ENCODE results near the gene GPR50. TPM values are rescaled to one million over a fixed set of nuclear protein-coding genes. Genes with fewer than 3 reads are reported as not detected.
A peak's percentile ranks its signal among the peaks of the same experiment; 100 is the strongest.

GPR50 gene
- total and polyA plus RNA-seq, 10 of the 15 experiments (the other 5 are each of a cell fraction or from before 2014, with no cell fraction given) = 0.03 to 0.08 (median 0.04) TPM; not detected in 7

DNA sequence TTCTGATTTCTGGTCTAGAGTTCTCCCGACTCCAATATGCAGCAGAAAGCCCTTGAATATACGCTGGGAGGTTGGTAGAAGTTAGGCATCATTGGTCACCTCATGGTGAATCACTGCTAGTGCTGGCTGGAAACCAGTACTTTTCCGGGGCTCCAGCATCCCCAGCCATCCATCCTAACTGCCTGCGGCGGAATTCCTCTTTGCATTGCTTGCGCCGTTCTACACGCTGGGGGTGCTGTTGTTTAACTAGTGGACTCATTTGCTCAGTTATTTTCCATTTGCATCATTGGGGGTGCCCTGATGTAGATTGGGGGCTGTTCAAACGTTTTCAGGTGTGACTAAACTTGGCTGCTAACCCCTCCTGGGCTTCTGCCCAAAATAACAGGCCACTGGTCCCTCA is 23.3 kb upstream of the GPR50 start:
- H3K79me2 ChIP-seq (ENCODE audit: control insufficient read depth, insufficient read depth, low read length) = no peaks in the 10 kb centered on the region
- no peak overlapping the region for H3K9ac ChIP-seq (ENCODE audit: control insufficient read depth, insufficient read depth, low read length)
- 20% methylated on average over 9 of the region's 9 CpGs for whole genome bisulfite sequencing (ENCODE audit: insufficient coverage, insufficient replicate concordance, low lambda C conversion rate, missing lambda C conversion rate)
- H2AFZ ChIP-seq (ENCODE audit: control insufficient read depth, low read depth, low read length) = no peak overlapping the region
- ChIA-PET SMC1A (ENCODE audit: uncharacterized antibody, unreplicated experiment) (no interaction called here), CTCF (no interaction called here), RAD21 (ENCODE audit: unreplicated experiment) (interaction anchor here (1.7 kb wide), 1 partner anchor 528 kb away, joined by 11 read pairs; no protein-coding TSS in a partner anchor), POLR2A (no interaction called here)
- no peak for ATAC-seq
- DNase-seq (ENCODE audit: low read depth, low spot score) = no peak
- H3K4me2 ChIP-seq (ENCODE audit: control insufficient read depth, insufficient read depth) = no peak overlapping the region
- no peaks in the 10 kb centered on the region for H3K4me1 ChIP-seq (ENCODE audit: control insufficient read depth, insufficient read depth, low read length)
- H3K9me3 ChIP-seq (replicated peaks; ENCODE audit: control insufficient read depth, insufficient read depth, low read length) = no peaks in the 10 kb centered on the region
- intact Hi-C loops (cut with micrococcal nuclease; ENCODE audit: unreplicated experiment) = loop anchor here (5.0 kb wide), 1 partner anchor 1479 kb away; no protein-coding TSS in a partner anchor
- H4K20me1 ChIP-seq (ENCODE audit: control insufficient read depth, insufficient read depth) = no peaks in the 10 kb centered on the region
- H3K4me3 ChIP-seq = no peak overlapping the region
- H3K36me3 ChIP-seq (ENCODE audit: control insufficient read depth in 2 of 2, insufficient read depth in 2 of 2, low read length in 1 of 2) = no peaks in the 10 kb centered on the region
- no peaks in the 10 kb centered on the region for H3K27me3 ChIP-seq (replicated peaks in 1 of 2; ENCODE audit: control insufficient read depth in 2 of 2, insufficient read depth in 2 of 2, low read length in 1 of 2)
- no peak overlapping the region for H3K27ac ChIP-seq (ENCODE audit: control insufficient read depth, insufficient read depth)
- no TSS peak for BruUV-seq (replicated peaks)
- FAIRE-seq = no peak
- TF ChIP-seq RAD21 (IDR thresholded peaks at IDR 0.05; ENCODE audit: insufficient read depth, low read depth, low read length) (peak; percentile 23; the same call in 1 of the 2 replicates), NFXL1 (IDR thresholded peaks at IDR 0.05; ENCODE audit: borderline replicate concordance) (no peak), POLR2AphosphoS2 (IDR thresholded peaks at IDR 0.05; ENCODE audit: low read depth, low read length) (no peak)
- in situ Hi-C loops (cut with MboI) = loop anchor here (5.0 to 10.0 kb wide), 2 partner anchors 342 to 529 kb away; no protein-coding TSS in a partner anchor

DNA sequence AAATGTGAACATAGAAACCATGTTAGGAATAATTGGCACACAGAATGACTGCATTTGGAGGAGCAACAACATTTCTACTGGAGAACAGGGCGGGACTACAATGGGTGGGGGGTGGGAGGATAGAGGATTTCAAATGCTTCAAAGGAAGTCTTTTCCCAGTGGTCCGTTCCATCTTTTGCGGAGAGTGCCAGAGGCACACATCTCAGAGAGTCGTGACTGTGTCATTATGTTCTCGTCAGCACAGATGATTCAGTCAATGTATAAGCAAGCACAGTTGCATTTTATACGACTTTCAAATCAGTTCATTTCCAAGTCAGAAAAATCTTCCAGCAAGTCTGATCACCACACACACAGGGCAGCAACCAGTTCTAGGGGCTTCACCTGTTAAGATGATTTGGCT is 22.7 kb upstream of the GPR50 start:
- no TSS peak for BruUV-seq (replicated peaks)
- ChIA-PET SMC1A (ENCODE audit: uncharacterized antibody, unreplicated experiment) (interaction anchor here (0.8 to 1.2 kb wide), 2 partner anchors 207 to 525 kb away, joined by 3 read pairs; no protein-coding TSS in a partner anchor), POLR2A (no interaction called here), CTCF (interaction anchor here (1.2 kb wide), 2 partner anchors 11 to 527 kb away, joined by 3 to 8 read pairs; no protein-coding TSS in a partner anchor), RAD21 (ENCODE audit: unreplicated experiment) (no interaction called here)
- no peaks in the 10 kb centered on the region for H4K20me1 ChIP-seq (ENCODE audit: control insufficient read depth, insufficient read depth)
- DNase-seq (ENCODE audit: low read depth, low spot score) (no peak), ATAC-seq (no peak), FAIRE-seq (no peak)
- no peak overlapping the region for H3K4me3 ChIP-seq
- H3K9ac ChIP-seq (ENCODE audit: control insufficient read depth, insufficient read depth, low read length) = no peak overlapping the region
- H3K79me2 ChIP-seq (ENCODE audit: control insufficient read depth, insufficient read depth, low read length) = no peaks in the 10 kb centered on the region
- in situ Hi-C loops (cut with MboI) = loop anchor here (5.0 to 10.0 kb wide), 2 partner anchors 341 to 529 kb away; no protein-coding TSS in a partner anchor
- H3K9me3 ChIP-seq (replicated peaks; ENCODE audit: control insufficient read depth, insufficient read depth, low read length) = no peaks in the 10 kb centered on the region
- 36% methylated on average over 6 of the region's 6 CpGs for WGBS (ENCODE audit: insufficient coverage, insufficient replicate concordance, low lambda C conversion rate, missing lambda C conversion rate)
- no peak overlapping the region for H3K4me2 ChIP-seq (ENCODE audit: control insufficient read depth, insufficient read depth)
- H3K4me1 ChIP-seq (ENCODE audit: control insufficient read depth, insufficient read depth, low read length) = no peaks in the 10 kb centered on the region
- H2AFZ ChIP-seq (ENCODE audit: control insufficient read depth, low read depth, low read length) = no peak overlapping the region
- no peaks in the 10 kb centered on the region for H3K36me3 ChIP-seq (ENCODE audit: control insufficient read depth in 2 of 2, insufficient read depth in 2 of 2, low read length in 1 of 2)
- no peak overlapping the region for H3K27ac ChIP-seq (ENCODE audit: control insufficient read depth, insufficient read depth)
- H3K27me3 ChIP-seq (replicated peaks in 1 of 2; ENCODE audit: control insufficient read depth in 2 of 2, insufficient read depth in 2 of 2, low read length in 1 of 2) = no peaks in the 10 kb centered on the region
- intact Hi-C loops (cut with micrococcal nuclease; ENCODE audit: unreplicated experiment) = loop anchor here (5.0 kb wide), 1 partner anchor 1479 kb away; no protein-coding TSS in a partner anchor
- no peak for TF ChIP-seq NFYB (IDR thresholded peaks at IDR 0.05; ENCODE audit: insufficient read depth, low read depth, low read length)
- TF ChIP-seq, protein P1, sequence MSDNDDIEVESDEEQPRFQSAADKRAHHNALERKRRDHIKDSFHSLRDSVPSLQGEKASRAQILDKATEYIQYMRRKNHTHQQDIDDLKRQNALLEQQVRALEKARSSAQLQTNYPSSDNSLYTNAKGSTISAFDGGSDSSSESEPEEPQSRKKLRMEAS (IDR thresholded peaks at IDR 0.05; ENCODE audit: low read depth, low read length) = no peak
- TF ChIP-seq ZZZ3 (IDR thresholded peaks at IDR 0.05; ENCODE audit: control insufficient read depth, insufficient read length, low read depth) = no peak
- TF ChIP-seq MEF2A (IDR thresholded peaks at IDR 0.05; ENCODE audit: insufficient read depth, low read depth, low read length) = no peak
- TF ChIP-seq ZNF24 (IDR thresholded peaks at IDR 0.05) = no peak
- TF ChIP-seq DPF2 (IDR thresholded peaks at IDR 0.05) = no peak
- TF ChIP-seq STAT1 (conservative IDR thresholded peaks at IDR 0.05) = no peak
- no peak for TF ChIP-seq KAT2A (conservative IDR thresholded peaks at IDR 0.05; ENCODE audit: control insufficient read depth, low read depth, low read length)
- no peak for TF ChIP-seq SREBF1 (IDR thresholded peaks at IDR 0.05; ENCODE audit: low read length)
- TF ChIP-seq ZNF217 (IDR thresholded peaks at IDR 0.05) = no peak
- no peak for TF ChIP-seq NR2C1 (IDR thresholded peaks at IDR 0.05)
- TF ChIP-seq ESRRA (IDR thresholded peaks at IDR 0.05; ENCODE audit: low read length) = no peak
- no peak for TF ChIP-seq BRCA1 (IDR thresholded peaks at IDR 0.05; ENCODE audit: low read depth, low read length)
- no peak for TF ChIP-seq YY1 (IDR thresholded peaks at IDR 0.05; ENCODE audit: low read depth, low read length)
- TF ChIP-seq EZH2 (IDR thresholded peaks at IDR 0.05; ENCODE audit: borderline replicate concordance, control insufficient read depth, low read depth, low read length) = no peak
- TF ChIP-seq, protein P2, sequence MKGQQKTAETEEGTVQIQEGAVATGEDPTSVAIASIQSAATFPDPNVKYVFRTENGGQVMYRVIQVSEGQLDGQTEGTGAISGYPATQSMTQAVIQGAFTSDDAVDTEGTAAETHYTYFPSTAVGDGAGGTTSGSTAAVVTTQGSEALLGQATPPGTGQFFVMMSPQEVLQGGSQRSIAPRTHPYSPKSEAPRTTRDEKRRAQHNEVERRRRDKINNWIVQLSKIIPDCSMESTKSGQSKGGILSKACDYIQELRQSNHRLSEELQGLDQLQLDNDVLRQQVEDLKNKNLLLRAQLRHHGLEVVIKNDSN (IDR thresholded peaks at IDR 0.05; ENCODE audit: borderline replicate concordance, extremely low read length, insufficient read depth, low read depth, low read length) = no peak
